B cell (primary cell): ENCODE results near the gene HIPK4. TPM values are rescaled to one million over a fixed set of nuclear protein-coding genes. Genes with fewer than 3 reads are reported as not detected.

Source experiments
- ATAC-seq: fragments of 200-7000 bp; cut with Tn5 transposase; one replicate; pipeline ENCODE4 v1.10.0; 2021; ENCODE audit warnings: low read depth, mild to moderate bottlenecking, moderate number of reproducible peaks, moderate library complexity
- CTCF ChIA-PET: fragments of 350-600 bp; sonication (Branson Sonifier 250); formaldehyde crosslinking; loops from one replicate; lab custom pipeline; 2021; ENCODE audit warnings: antibody characterized with exemption, inconsistent platforms; lab: Charles Lee
- POLR2A ChIA-PET: fragments of 350-600 bp; sonication (Branson Sonifier 250); formaldehyde crosslinking; loops from one replicate; lab custom pipeline; 2021; ENCODE audit warnings: antibody characterized with exemption; lab: Charles Lee
- DNase-seq: peaks from one replicate; pipeline ENCODE4 v3.0.0; 2013
- H2AFZ ChIP-seq: 2 replicates; pipeline ENCODE4 v1.6.1; 2012; ENCODE audit warnings: mild to moderate bottlenecking, low read depth, low read length; ENCODE audit not compliant: insufficient read depth, poor library complexity, severe bottlenecking
- H3K27ac ChIP-seq, 2 donors: 1 replicate in 1 of 2; 2 replicates in 1 of 2; pipeline ENCODE4 v1.5.1; 2012 to 2013; ENCODE audit warnings: low read length in 2 of 2, mild to moderate bottlenecking in 2 of 2, moderate library complexity in 1 of 2
- H3K27me3 ChIP-seq, 4 experiments: fragments of 200-600 bp in 1 of 4; sonication (generic) in 1 of 4; replicated peaks in 1 of 4; 1 replicate in 2 of 4; 2 replicates in 2 of 4; pipeline versions ENCODE4 v1.6.1 to v1.7.0; 2013 to 2016; ENCODE audit warnings: low read length in 3 of 4, mild to moderate bottlenecking in 2 of 4, mixed read lengths in 1 of 4, moderate library complexity in 1 of 4; ENCODE audit not compliant: insufficient read depth in 4 of 4, control insufficient read depth in 3 of 4; ENCODE audit errors: control extremely low read depth in 1 of 4
- H3K36me3 ChIP-seq, 2 experiments: replicated peaks in 1 of 2; 1 replicate in 1 of 2; 2 replicates in 1 of 2; pipeline versions ENCODE4 v1.6.1 to v1.7.1; 2013; ENCODE audit warnings: low read length in 1 of 2; ENCODE audit not compliant: insufficient read depth in 2 of 2, control insufficient read depth in 1 of 2; ENCODE audit errors: control extremely low read depth in 1 of 2, extremely low read depth in 1 of 2
- H3K4me1 ChIP-seq, 2 donors: fragments of 200-600 bp in 1 of 2; sonication (generic) in 1 of 2; 1 replicate in 1 of 2; 2 replicates in 1 of 2; pipeline versions ENCODE4 v1.5.1 to v1.6.1; 2013 to 2017; ENCODE audit warnings: low read length in 2 of 2; ENCODE audit not compliant: control insufficient read depth in 2 of 2, insufficient read depth in 2 of 2
- H3K4me2 ChIP-seq: replicated peaks from 2 replicates; pipeline ENCODE3; 2012; ENCODE audit warnings: mild to moderate bottlenecking, low read depth, low read length; ENCODE audit not compliant: poor library complexity, severe bottlenecking
- H3K4me3 ChIP-seq, 5 experiments: fragments of 200-600 bp in 1 of 5; sonication (generic) in 1 of 5; 1 replicate in 3 of 5; 2 replicates in 2 of 5; pipeline versions ENCODE4 v1.5.1 to v1.7.0; 2011 to 2016; ENCODE audit warnings: low read length in 4 of 5, mild to moderate bottlenecking in 4 of 5, low read depth in 2 of 5, control low read depth in 1 of 5, moderate library complexity in 1 of 5; ENCODE audit not compliant: insufficient read depth in 1 of 5; ENCODE audit errors: control extremely low read depth in 1 of 5, extremely low read depth in 1 of 5
- H3K79me2 ChIP-seq: fragments of 200-600 bp; sonication (generic); one replicate; pipeline ENCODE4 v1.6.0; 2016; ENCODE audit warnings: low read length; ENCODE audit not compliant: control insufficient read depth, insufficient read depth
- H3K9ac ChIP-seq: fragments of 200-600 bp; sonication (generic); 2 replicates; pipeline ENCODE4 v1.6.1; 2017; ENCODE audit warnings: mild to moderate bottlenecking, low read length, moderate library complexity
- H3K9me3 ChIP-seq, 3 donors: one replicate each; pipeline versions ENCODE4 v1.6.1 to v1.7.1; 2013; ENCODE audit warnings: low read length in 2 of 3; ENCODE audit not compliant: control insufficient read depth in 2 of 3, insufficient read depth in 1 of 3; ENCODE audit errors: control extremely low read depth in 1 of 3
- H4K20me1 ChIP-seq: 2 replicates; pipeline ENCODE4 v1.6.0; 2012; ENCODE audit warnings: mild to moderate bottlenecking, low read length; ENCODE audit not compliant: insufficient read depth, control insufficient read depth, poor library complexity, severe bottlenecking
- H3K27ac Mint-ChIP-seq: one replicate; pipeline ENCODE4 v1.8.0; 2021; ENCODE audit warnings: mixed read lengths
- H3K27me3 Mint-ChIP-seq: one replicate; pipeline ENCODE4 v1.8.0; 2021; ENCODE audit warnings: mixed read lengths
- H3K4me1 Mint-ChIP-seq: one replicate; pipeline ENCODE4 v1.8.0; 2021; ENCODE audit warnings: mixed read lengths
- H3K4me3 Mint-ChIP-seq: one replicate; pipeline ENCODE4 v1.8.0; 2021; ENCODE audit warnings: mixed read lengths
- H3K9me3 Mint-ChIP-seq: one replicate; pipeline ENCODE4 v1.8.0; 2022; ENCODE audit warnings: mixed read lengths; ENCODE audit not compliant: insufficient read depth
- EZH2 ChIP-seq: IDR thresholded peaks from 2 replicates; pipeline ENCODE4 v1.6.1; 2012; ENCODE audit warnings: borderline replicate concordance, low read depth, mild to moderate bottlenecking, moderate library complexity, low read length; ENCODE audit not compliant: insufficient read depth, poor library complexity, severe bottlenecking
- WGBS: methylation state at CpG from one replicate; pipeline ENCODE4 v1.1.5; 2013; ENCODE audit warnings: missing lambda C conversion rate; ENCODE audit not compliant: insufficient coverage; 5-methylcytosine and 5-hydroxymethylcytosine counted together
- intact Hi-C: fragments of 100-400 bp; cut with micrococcal nuclease; formaldehyde crosslinking; loops from one replicate; pipeline ENCODE4 v1.10.0; 2022
- polyA plus RNA-seq: library from polyadenylated mRNA; depleted of rRNA; stranded (reverse); fragments of >200 nt; gene quantifications from 2 replicates; pipeline ENCODE4 v1.2.3, GENCODE V29; 2012
- small RNA-seq: library from RNA; depleted of rRNA; stranded (forward); fragments of <200 nt; gene quantifications from one replicate; pipeline ENCODE3, GENCODE V24; 2012; ENCODE audit warnings: low replicate concordance, low read depth; ENCODE audit not compliant: insufficient read length
- total RNA-seq, 2 donors: library from RNA; stranded (reverse); fragments of 120-200 nt in 1 of 2; gene quantifications; 1 replicate in 1 of 2; 2 replicates in 1 of 2; pipeline versions ENCODE4 v1.2.3 to v1.2.4, GENCODE V29; 2013 to 2022
- TF ChIP-seq, protein P1 (sequence below): fragments of 200-600 bp; IDR thresholded peaks from one replicate; pipeline ENCODE4 v1.8.0; 2022; ENCODE audit warnings: antibody characterized with exemption, mild to moderate bottlenecking

Gene HIPK4
- total and polyA plus RNA-seq, 2 donors (not counting 1 experiment from before 2014, with no cell fraction given) = 0.04 to 0.20 TPM

DNA sequence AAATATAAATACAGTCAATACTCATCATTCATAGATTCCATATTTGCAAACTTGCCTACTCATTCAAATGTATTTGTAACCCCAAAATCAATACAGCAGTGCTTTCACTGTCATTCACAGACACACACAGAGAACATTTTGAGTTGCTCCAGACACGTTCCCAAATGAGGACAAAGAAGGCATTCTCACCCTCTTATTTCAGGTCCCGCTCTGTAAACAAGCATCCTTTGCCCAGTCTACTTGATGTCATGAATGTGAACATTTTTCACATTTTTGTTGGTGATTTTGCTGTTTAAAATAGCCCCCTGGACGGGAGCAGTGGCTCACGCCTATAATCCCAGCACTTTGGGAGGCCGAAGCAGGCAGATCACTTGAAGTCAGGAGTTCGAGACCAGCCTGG lies 57.3 kb downstream of the HIPK4 start:
- CTCF ChIA-PET = no interaction called here
- peaks cover 8% of the 10 kb centered on the region for H3K79me2 ChIP-seq
- H3K4me1 ChIP-seq = no peaks in the 10 kb centered on the region

DNA sequence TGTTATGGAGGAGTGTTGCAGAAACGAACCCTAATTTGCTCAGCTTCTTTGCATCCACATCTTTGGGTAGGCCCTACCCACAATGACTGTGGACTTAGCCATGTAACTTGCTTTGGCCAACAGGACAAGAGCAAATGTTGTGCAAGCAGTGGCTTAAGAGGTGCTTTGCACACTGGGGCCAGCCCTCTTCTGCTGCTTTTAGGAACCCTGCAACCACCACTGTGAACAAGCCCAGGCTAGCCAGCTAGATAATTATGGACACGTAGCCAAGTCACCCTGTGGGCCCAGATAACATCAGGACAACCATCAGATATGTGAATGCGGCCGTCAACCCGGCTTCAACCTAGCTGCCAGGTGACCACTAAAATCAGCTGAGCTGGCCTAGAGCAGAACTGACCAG lies 58.9 kb downstream of the HIPK4 start:
- no peak overlapping the region for H3K4me3 Mint-ChIP-seq
- Histone ChIP-seq H3K36me3 (peaks cover 11 to 57% of the 10 kb centered on the region in 2 experiments), H3K4me3 (no peak overlapping the region), H3K27ac (no peak overlapping the region), H2AFZ (no peak overlapping the region), H3K9ac (no peak overlapping the region), H3K27me3 (no peaks in the 10 kb centered on the region), H3K4me2 (no peak overlapping the region), H3K4me1 (no peaks in the 10 kb centered on the region), H4K20me1 (no peaks in the 10 kb centered on the region), H3K79me2 (no peaks in the 10 kb centered on the region), H3K9me3 (no peaks in the 10 kb centered on the region)
- no peak for TF ChIP-seq EZH2
- TF ChIP-seq, protein P1, sequence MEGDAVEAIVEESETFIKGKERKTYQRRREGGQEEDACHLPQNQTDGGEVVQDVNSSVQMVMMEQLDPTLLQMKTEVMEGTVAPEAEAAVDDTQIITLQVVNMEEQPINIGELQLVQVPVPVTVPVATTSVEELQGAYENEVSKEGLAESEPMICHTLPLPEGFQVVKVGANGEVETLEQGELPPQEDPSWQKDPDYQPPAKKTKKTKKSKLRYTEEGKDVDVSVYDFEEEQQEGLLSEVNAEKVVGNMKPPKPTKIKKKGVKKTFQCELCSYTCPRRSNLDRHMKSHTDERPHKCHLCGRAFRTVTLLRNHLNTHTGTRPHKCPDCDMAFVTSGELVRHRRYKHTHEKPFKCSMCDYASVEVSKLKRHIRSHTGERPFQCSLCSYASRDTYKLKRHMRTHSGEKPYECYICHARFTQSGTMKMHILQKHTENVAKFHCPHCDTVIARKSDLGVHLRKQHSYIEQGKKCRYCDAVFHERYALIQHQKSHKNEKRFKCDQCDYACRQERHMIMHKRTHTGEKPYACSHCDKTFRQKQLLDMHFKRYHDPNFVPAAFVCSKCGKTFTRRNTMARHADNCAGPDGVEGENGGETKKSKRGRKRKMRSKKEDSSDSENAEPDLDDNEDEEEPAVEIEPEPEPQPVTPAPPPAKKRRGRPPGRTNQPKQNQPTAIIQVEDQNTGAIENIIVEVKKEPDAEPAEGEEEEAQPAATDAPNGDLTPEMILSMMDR = no peak
- ATAC-seq (no peak), DNase-seq (no peak)
- WGBS = 98% methylated on average over 5 of the region's 5 CpGs
- no peaks in the 10 kb centered on the region for H3K9me3 Mint-ChIP-seq
- intact Hi-C loops = no loop called here
- CTCF ChIA-PET = interaction anchor here (1.3 kb wide), 1 partner anchor 90 kb away, joined by 3 read pairs; no protein-coding TSS in a partner anchor
- no peaks in the 10 kb centered on the region for H3K27me3 Mint-ChIP-seq
- no peak overlapping the region for H3K27ac Mint-ChIP-seq
- POLR2A ChIA-PET = no interaction called here
- no peaks in the 10 kb centered on the region for H3K4me1 Mint-ChIP-seq

More for the DNA sequence above, 57.3 kb downstream of the HIPK4 start:
- H3K9me3 Mint-ChIP-seq = no peaks in the 10 kb centered on the region
- no peaks in the 10 kb centered on the region for H3K27me3 ChIP-seq
- peaks cover 11 to 49% of the 10 kb centered on the region in 2 experiments for H3K36me3 ChIP-seq
- H3K9me3 ChIP-seq = no peaks in the 10 kb centered on the region
- POLR2A ChIA-PET = no interaction called here
- intact Hi-C loops = no loop called here
- DNase-seq = no peak
- H3K27ac ChIP-seq = no peak overlapping the region
- H4K20me1 ChIP-seq = no peaks in the 10 kb centered on the region
- H3K4me2 ChIP-seq = no peak overlapping the region
- no peaks in the 10 kb centered on the region for H3K4me1 Mint-ChIP-seq
- H3K4me3 ChIP-seq = no peak overlapping the region
- no peak overlapping the region for H3K4me3 Mint-ChIP-seq
- H3K27me3 Mint-ChIP-seq = no peaks in the 10 kb centered on the region
- H3K27ac Mint-ChIP-seq = no peak overlapping the region
- no peak overlapping the region for H2AFZ ChIP-seq
- no peak for ATAC-seq
- H3K9ac ChIP-seq = no peak overlapping the region
- WGBS = no CpG with 5 or more reads among the region's 6 CpGs
- TF ChIP-seq, protein P1 = no peak
- no peak for TF ChIP-seq EZH2

Small RNA genes within 50 kb of the gene (small RNA-seq; reads per million reads assigned to genes)
- not detected for gene MIR6796
- gene RF00019 = not detected

Other genes with a start within 250 kb of the HIPK4 start
- gene MAP3K10, start 198.8 kb downstream of the HIPK4 start, total RNA-seq = 35.9 and 41.6 TPM in 2 replicates
- 22.5 and 28.2 TPM in 2 replicates for gene MAP3K10, start 198.8 kb downstream of the HIPK4 start, polyA plus RNA-seq
- gene TTC9B, start 171.8 kb downstream of the HIPK4 start, total RNA-seq = not detected in 2 replicates
- 0.04 TPM in 1 of 2 replicates, not detected in the other for gene TTC9B, start 171.8 kb downstream of the HIPK4 start, polyA plus RNA-seq
- gene CCNP, start 163.5 kb downstream of the HIPK4 start, total RNA-seq = 0.64 and 0.66 TPM in 2 replicates
- gene CCNP, start 163.5 kb downstream of the HIPK4 start, polyA plus RNA-seq = 0.85 and 1.5 TPM in 2 replicates
- gene AKT2, start 104.8 kb downstream of the HIPK4 start, total RNA-seq = 243 and 248 TPM in 2 replicates
- 195 and 221 TPM in 2 replicates for gene AKT2, start 104.8 kb downstream of the HIPK4 start, polyA plus RNA-seq
- gene C19orf47, start 41.8 kb downstream of the HIPK4 start, total RNA-seq = 14.3 and 16.7 TPM in 2 replicates
- 9.2 and 12.7 TPM in 2 replicates for gene C19orf47, start 41.8 kb downstream of the HIPK4 start, polyA plus RNA-seq
- gene PLD3, start 41.5 kb downstream of the HIPK4 start, total RNA-seq = 61.7 and 69.0 TPM in 2 replicates
- 84.8 and 153 TPM in 2 replicates for gene PLD3, start 41.5 kb downstream of the HIPK4 start, polyA plus RNA-seq
- 2.5 and 3.5 TPM in 2 replicates for gene PRX, start 23.2 kb upstream of the HIPK4 start, total RNA-seq
- 0.68 and 1.1 TPM in 2 replicates for gene PRX, start 23.2 kb upstream of the HIPK4 start, polyA plus RNA-seq
- gene SERTAD1, start 35.8 kb upstream of the HIPK4 start, total RNA-seq = 11.9 and 13.6 TPM in 2 replicates
- gene SERTAD1, start 35.8 kb upstream of the HIPK4 start, polyA plus RNA-seq = 28.4 and 59.4 TPM in 2 replicates
- 39.3 and 41.6 TPM in 2 replicates for gene SERTAD3, start 54.2 kb upstream of the HIPK4 start, total RNA-seq
- gene SERTAD3, start 54.2 kb upstream of the HIPK4 start, polyA plus RNA-seq = 16.4 and 43.9 TPM in 2 replicates
- gene BLVRB, start 75.6 kb upstream of the HIPK4 start, total RNA-seq = 11.8 and 14.2 TPM in 2 replicates
- gene BLVRB, start 75.6 kb upstream of the HIPK4 start, polyA plus RNA-seq = 16.2 and 23.2 TPM in 2 replicates
- gene SPTBN4, start 76.8 kb upstream of the HIPK4 start, total RNA-seq = 0.56 and 0.67 TPM in 2 replicates
- 0.03 and 0.04 TPM in 2 replicates for gene SPTBN4, start 76.8 kb upstream of the HIPK4 start, polyA plus RNA-seq
- gene SHKBP1, start 186.7 kb upstream of the HIPK4 start, total RNA-seq = 179 and 192 TPM in 2 replicates
- gene SHKBP1, start 186.7 kb upstream of the HIPK4 start, polyA plus RNA-seq = 219 and 227 TPM in 2 replicates
- 81.2 and 83.3 TPM in 2 replicates for gene LTBP4, start 211.2 kb upstream of the HIPK4 start, total RNA-seq
- 105 and 127 TPM in 2 replicates for gene LTBP4, start 211.2 kb upstream of the HIPK4 start, polyA plus RNA-seq